ENCODE results near the gene GPR137.

DNA sequence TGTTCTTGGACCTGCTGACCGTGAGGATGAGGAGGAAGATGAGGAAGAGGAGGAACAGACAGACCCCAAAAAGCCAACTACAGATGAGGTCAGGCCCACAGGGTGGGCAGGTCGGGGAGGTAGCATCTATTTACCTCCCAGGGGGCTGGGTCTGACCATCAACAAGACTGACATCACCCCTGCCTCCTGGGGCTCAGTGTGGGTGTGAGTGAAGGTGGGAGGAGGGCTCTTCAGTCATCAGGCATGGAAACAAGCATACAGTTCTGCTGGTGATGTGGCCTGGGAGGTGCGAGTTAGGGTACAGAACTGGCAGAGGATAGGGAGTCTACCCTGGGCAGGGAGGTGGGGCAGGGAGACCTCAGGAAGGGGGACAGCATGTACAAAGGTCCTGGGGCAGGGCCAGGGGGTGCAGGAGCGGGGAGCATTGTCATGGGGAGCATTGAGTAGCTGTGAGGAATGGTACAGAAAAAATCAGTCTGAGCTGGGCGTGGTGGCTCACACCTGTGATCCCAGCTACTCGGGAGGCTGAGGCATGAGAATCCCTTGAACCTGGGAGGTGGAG lies 25.4 kb upstream of the GPR137 start:
- TF ChIP-seq CTCF (IDR thresholded peaks at IDR 0.05) (no peak), POLR2AphosphoS5 (IDR thresholded peaks at IDR 0.05) (no peak), POLR2A (IDR thresholded peaks at IDR 0.05; ENCODE audit: low read depth) (no peak)

Measured in esophagus muscularis mucosa (tissue), 3 donors.